Measurements from ENCODE around the gene ILK.

ILK gene

GRCh38 chr11:6606471-6607189 lies 3.1 kb downstream of the ILK start:
- DNase-seq (ENCODE audit: low read depth in 2 of 2): peak; percentile 24 to 33

DNA sequence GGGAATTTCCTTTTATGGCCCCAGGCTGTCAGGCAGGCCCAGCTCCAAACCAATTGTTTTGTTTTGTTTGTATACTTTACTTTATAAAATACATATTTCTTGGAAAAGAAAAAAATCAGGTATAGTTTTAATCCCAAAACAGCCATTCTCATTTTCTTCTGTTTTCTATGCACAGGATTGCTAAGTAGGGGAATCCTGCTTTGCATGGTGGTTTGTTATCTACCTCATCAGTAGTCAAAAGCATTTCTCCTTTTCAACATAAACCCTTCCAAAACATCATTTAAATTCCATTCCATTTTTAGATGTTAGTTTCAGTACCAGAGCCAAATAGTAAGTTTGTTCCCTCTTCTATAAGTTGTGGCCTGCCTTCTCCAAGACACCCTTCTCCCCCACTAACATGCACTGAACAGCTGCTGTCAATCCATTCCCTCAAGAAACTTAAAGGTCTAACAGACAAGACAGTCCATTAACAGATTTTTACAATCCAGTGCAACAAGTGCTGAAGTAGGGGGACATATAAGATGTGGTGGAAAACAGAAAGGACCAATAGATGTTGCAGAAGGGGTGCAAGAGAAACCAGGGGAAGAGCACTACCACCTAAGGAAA lies 3.7 kb downstream of the ILK start:
- DNase-seq (ENCODE audit: low read depth in 2 of 2): no peak

DNA sequence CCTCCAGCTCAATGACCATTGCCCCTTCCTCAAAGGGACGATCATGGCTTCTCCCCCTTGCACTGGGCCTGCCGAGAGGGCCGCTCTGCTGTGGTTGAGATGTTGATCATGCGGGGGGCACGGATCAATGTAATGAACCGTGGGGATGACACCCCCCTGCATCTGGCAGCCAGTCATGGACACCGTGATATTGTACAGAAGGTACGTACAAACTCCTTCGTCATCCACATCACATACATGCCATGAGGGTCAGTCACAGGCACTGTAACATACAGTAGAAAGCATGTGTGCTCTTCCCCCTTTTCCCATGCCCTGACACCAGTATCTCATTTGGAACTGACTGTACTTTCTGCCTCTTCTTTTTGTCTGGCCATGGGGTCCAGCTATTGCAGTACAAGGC lies 4.4 kb downstream of the ILK start:
- DNase-seq (ENCODE audit: low read depth in 2 of 2): no peak

DNA sequence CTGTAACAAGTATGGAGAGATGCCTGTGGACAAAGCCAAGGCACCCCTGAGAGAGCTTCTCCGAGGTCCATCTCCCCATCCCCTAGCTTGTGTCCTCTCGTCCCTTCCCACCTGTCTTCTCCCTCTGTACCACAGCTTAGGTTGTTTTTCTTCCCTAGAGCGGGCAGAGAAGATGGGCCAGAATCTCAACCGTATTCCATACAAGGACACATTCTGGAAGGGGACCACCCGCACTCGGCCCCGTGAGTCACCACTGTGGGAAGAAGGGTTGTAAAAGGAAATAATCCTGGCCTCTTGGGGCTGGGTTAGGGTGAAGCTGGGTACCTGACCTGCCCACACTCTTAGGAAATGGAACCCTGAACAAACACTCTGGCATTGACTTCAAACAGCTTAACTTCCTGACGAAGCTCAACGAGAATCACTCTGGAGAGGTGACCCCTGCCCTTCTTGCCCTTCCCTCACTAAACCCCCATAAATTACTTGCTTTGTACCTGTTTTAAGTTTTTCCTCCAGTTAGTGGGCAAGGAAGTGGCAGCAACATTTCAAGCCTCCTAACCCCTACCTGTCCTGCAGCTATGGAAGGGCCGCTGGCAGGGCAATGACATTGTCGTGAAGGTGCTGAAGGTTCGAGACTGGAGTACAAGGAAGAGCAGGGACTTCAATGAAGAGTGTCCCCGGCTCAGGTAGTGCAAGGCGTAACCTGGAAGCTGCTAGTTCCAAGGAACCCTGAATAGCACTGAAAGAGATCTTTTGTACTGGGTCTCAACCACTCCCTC lies 5.3 kb downstream of the ILK start:
- DNase-seq (ENCODE audit: low read depth in 2 of 2): no peak

DNA sequence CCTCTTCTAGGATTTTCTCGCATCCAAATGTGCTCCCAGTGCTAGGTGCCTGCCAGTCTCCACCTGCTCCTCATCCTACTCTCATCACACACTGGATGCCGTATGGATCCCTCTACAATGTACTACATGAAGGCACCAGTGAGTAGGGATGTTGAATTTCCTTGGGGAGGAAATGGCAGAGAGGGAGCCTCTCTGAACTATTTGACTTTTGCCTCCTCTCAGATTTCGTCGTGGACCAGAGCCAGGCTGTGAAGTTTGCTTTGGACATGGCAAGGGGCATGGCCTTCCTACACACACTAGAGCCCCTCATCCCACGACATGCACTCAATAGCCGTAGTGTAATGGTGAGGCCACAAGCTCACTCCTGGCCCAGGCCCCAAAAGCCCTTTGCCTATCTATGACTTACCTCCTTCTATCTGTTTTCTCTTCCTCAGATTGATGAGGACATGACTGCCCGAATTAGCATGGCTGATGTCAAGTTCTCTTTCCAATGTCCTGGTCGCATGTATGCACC lies 6.0 kb downstream of the ILK start:
- DNase-seq (ENCODE audit: low read depth in 2 of 2): no peak

DNA sequence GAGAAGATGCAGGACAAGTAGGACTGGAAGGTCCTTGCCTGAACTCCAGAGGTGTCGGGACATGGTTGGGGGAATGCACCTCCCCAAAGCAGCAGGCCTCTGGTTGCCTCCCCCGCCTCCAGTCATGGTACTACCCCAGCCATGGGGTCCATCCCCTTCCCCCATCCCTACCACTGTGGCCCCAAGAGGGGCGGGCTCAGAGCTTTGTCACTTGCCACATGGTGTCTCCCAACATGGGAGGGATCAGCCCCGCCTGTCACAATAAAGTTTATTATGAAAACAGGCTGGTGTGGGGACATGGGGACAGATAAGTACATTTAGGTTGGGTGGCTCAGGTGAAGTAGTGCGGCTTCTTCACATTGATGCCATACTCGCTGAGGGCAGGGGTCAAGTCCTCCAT lies 7.0 kb downstream of the ILK start:
- DNase-seq (ENCODE audit: low read depth in 2 of 2): no peak

GRCh38 chr11:6611092-6611962 lies 7.8 kb downstream of the ILK start:
- DNase-seq (ENCODE audit: low read depth in 2 of 2): peak in 1 of 2 donors; percentile 5

DNA sequence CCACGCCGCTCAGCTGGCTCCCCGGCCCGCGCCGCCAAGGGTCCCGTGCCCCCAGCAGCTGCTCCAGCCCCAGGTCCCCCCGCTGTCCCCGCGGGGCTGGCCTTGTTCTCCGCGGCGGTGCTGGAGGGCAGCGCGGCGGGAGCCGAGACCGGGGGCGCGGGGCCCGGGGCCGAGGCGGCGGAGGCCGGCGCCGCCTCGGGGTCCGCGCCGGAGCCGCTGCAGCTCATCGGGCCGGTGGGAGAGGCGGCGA lies 8.3 kb downstream of the ILK start:
- no peak for DNase-seq (ENCODE audit: low read depth in 2 of 2)

DNA sequence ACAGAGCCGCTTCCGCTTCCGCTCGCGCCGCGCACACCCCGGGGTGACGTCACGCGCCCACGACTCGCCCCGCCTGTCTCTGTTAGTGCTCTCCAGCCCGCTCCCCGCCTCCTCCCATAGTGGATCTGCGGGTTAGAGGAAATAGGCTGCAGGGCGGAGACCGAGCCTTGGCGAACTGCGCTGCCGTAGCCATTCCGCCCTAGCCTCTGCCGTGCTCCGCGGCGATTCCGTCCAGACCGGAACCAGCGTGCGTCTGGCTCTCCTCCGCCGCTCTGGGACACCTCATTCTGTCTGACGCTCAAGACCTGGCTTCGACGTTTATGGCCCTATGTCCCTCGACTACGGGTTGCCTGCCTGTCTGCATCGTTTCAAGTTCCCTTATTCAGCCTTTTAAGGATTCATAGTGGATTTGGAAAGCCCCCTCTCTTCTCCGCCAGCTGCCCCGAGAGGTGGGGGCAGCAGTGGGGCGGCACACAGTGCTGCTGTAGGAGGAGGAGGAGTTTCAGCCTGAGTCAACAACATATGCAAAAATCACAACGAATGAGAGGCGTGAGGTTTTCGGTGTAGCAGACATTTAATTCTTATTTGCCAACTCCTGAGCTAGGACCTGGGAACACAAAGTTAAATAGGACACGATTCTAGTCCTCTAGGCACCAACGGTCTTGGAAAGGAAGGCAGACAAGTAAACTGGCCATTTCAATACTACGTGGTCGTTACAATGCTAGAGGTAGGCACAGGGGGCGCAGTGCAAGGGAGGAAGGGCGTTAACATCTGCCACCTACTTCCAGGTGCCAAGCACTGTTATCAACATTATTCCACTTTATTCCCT lies 8.9 kb downstream of the ILK start, which contains the start of gene TAF10:
TAF10 (minus strand) TSS at position 4 of the 829 bp plus-strand sequence. CDS start 27 bp downstream, outside the sequence.
- DNase-seq (ENCODE audit: low read depth in 2 of 2): peak; percentile 89 to 90

GRCh38 chr11:6613496-6613895 lies 9.9 kb downstream of the ILK start:
- no peak for DNase-seq (ENCODE audit: low read depth in 2 of 2)

- DNase-seq (ENCODE audit: low read depth in 2 of 2): no peak
Measured at GRCh38 chr11:6614446-6614845, 10.9 kb downstream of the ILK start.

GRCh38 chr11:6615046-6615445 lies 11.5 kb downstream of the ILK start:
- DNase-seq (ENCODE audit: low read depth in 2 of 2): no peak

DNA sequence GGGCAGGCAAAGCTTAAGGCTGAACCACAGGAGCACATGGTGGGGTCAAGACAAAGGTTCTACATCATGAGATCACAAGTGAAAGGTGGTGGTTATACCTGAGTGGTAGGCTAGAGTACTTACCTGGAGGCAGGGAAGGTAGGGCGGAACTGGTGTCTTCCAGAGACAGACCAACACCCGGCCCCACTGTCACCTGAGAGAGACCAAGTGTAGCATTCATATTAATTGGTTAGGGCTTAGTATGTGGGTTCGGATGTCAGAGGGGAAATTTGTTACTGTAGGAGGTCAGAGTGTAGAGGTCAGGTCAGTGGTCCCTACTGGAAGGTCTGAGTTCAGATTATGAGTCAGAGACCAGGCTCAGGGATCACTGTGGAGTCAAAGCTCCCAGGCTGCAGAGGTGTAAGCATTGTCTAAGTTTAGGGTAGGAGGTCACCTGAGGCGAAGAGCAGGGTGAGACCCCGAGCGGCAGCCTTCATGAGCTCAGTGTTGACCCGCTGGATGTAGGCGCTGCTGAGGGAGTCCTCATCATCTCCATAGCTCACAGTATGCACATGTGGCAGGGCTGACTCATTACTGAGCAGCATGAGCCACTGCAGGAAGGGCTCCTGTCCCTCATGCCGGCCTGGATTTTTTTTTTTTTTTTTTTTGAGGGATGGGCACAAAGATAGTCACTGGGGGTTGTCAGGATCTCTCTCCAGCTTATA lies 12.5 kb downstream of the ILK start:
- DNase-seq (ENCODE audit: low read depth in 2 of 2): no peak

DNA sequence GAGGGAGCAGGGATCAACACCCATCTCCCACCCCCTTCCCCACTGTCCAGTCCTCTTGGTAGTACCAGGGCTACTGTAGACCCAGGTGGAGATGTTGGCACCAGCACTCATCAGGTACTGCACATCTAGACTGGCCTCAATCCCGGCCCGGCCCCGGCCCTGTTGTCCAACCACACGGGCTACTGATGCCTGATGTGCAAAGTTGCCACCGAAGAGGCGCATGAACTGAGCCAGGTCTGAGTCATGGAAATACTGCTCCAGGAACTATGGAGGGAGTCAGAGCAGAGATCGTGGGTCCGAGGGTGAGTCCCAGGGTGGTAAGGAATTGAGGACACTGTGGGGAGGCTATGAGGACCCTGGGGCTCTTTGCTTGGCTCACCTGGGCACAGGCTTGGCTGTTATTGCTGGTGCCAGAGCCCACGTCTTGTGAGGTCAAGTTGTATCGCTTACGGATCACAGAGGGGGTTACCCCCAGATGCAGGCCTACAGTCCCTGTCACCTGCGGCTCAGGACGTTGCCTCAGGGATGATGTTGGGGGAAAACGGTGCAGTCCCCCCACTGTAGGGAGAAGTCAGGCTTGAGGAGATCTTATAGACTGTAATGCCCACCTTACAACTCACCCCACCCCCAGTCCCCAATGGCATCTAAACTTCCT lies 13.1 kb downstream of the ILK start:
- no peak for DNase-seq (ENCODE audit: low read depth in 2 of 2)

DNA sequence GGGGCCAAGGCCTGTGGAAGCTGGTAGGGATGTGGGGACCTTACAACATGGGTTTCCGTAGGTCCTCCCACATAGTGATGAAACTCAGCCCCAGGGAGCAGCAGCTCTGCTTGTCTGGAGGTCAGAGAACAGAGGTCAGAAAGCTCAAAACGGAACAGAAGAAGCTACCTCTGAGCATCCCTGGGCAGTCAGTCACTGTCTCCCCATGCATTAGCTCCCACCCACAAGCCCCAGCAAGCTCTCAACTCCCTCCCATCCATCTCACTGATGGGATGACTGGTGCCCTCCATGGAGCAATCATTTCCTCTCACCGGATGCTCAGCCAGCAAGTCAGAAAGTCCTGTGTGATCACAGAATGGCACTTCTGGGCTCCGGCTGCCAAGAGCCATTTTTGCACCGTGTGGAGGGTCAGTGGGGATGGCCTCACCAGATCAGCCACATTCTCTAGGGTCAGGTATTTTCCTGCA lies 13.8 kb downstream of the ILK start:
- no peak for DNase-seq (ENCODE audit: low read depth in 2 of 2)

DNA sequence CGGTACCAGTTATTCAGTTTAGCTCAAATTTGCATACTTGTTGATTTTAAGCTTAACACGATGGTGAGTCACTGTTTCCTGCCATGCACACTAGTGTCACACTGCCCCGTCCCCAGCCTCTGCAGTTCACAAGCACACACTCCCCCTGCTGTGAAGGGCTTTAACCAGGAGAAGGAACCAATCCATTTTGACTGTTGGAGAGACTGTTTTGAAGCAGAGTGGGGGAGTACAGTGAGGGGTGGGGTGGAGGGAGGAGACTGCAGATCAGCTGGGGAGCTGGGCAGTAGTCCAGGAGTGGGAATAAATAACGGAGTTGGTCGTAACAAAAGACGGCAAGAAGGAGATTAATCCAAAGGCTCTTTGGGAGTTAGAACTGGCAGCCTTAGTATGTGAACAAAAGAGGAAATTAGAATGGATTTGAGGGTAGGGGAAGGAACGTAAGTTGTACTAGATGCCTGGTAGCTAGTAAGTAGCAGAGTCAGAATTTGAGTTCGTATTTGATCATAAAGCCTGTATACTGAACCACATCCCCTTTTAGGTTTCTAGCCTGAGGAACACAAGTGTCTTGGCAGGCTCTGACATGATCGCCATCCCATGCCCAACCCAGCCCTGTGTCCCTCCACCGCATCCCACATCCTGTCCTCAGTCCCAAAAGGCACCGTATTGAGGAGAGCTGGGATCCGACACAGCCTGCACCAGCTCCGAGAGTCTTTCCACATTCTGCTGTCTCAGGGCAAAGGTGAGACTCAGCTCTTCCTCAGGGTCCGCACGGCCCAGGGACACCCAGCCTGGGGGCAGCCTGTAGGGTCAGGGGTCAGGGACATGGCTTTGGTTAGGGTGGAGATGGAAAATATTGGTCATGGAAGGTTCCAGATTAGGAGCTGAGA lies 14.8 kb downstream of the ILK start:
- DNase-seq (ENCODE audit: low read depth in 2 of 2): peak; percentile 31 to 40

DNA sequence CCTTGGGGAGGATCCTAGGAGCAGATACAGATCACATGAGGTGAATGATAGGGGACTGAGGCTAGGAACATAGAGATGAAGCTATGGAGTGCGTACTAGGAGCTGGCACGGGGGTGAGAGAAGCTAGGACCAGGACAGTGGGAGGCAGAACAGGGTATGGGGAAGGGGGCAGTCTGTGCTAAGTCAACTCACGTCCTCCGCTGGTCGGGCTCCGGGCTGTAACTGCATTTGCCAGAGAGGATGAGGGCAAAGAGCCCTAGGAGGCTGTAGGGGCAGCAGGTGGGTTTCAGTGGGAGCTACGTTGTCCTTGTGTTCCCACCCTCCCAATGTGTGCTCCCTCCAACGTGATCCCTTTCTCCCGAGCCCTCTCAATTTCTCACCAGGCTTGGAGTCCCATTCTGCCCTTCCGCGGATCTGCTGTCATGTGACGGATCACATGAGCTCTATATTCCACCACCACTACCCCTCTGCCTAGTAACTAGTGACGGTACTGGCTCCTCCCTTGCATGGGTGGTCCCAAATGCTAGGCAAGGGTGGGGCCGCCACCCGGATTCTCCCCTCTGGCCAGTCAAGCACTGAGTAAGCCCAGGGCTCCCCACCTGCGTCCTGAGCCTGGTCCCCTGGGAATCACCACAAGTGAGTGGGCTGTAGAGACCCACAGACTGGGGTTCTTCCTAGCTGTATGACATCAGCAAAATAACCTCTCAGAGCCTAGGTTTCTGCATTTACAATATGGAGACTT lies 15.6 kb downstream of the ILK start, which contains the start of gene TPP1:
TPP1 (minus strand) TSS at position 419 of the 742 bp plus-strand sequence; CDS start at position 397, 22 bp downstream.
- DNase-seq (ENCODE audit: low read depth in 2 of 2): peak; percentile 82 to 83

DNA sequence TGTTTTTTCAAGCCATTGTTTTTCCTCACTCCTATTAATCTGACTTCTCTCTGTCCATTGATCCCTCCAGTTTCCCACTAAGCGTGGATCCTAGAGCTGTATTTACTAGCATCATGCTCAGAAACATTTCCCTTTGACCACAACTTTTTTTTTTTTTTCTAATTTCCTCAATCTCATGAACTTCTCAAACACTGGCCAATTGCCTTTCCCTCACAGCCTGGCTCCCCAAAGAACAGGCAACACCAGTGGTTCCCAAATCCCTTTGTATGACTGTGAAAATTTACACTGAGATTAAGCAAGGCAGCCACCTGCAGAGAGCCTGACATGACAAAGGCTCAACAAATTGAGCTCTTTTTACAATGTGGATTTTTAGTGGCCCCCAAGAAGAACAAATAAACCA lies 17.1 kb downstream of the ILK start:
- no peak for DNase-seq (ENCODE audit: low read depth in 2 of 2)

All from stimulated activated CD8-positive, alpha-beta memory T cell treated with anti-CD3 and anti-CD28 coated beads, Interleukin-7, amount 100 ng/mL, for 1 hour (primary cell).